ENCODE results near the gene EMX1.

The EMX1 gene

GRCh38 chr2:72920318-72921087 lies 3.2 kb downstream of the EMX1 start:
- no peak overlapping the region for H3K4me3 ChIP-seq (ENCODE audit: low read depth in 1 of 2, low read length in 2 of 2)
- no peaks in the 10 kb centered on the region for H3K27me3 ChIP-seq (ENCODE audit: insufficient read depth, low read length, poor library complexity)
- H3K4me1 ChIP-seq (ENCODE audit: insufficient read depth, low read length), result no peaks in the 10 kb centered on the region
- TF ChIP-seq CTCF (IDR thresholded peaks at IDR 0.05; ENCODE audit: borderline replicate concordance, extremely low read depth, low read length, poor library complexity, severe bottlenecking) (no peak), EZH2 (IDR thresholded peaks at IDR 0.05; ENCODE audit: borderline replicate concordance, low read depth, low read length, severe bottlenecking) (no peak)
- H2AFZ ChIP-seq (ENCODE audit: low read depth, low read length), result no peak overlapping the region
- H3K4me2 ChIP-seq (ENCODE audit: insufficient read depth, low read length), result no peak overlapping the region
- H3K36me3 ChIP-seq (ENCODE audit: insufficient read depth, low read length), result no peaks in the 10 kb centered on the region
- ATAC-seq (ENCODE audit: insufficient read depth, low read depth) (no peak), DNase-seq (no peak)
- no peaks in the 10 kb centered on the region for H3K79me2 ChIP-seq (ENCODE audit: insufficient read depth, low read length)
- no peaks in the 10 kb centered on the region for H4K20me1 ChIP-seq (ENCODE audit: insufficient read depth, low read length)
- H3K9me3 ChIP-seq (ENCODE audit: insufficient read depth, low read length, severe bottlenecking), result no peaks in the 10 kb centered on the region
- no peak overlapping the region for H3K9ac ChIP-seq (ENCODE audit: low read depth, low read length)
- no peak overlapping the region for H3K27ac ChIP-seq (ENCODE audit: low read length)

- Histone ChIP-seq H3K4me3 (ENCODE audit: low read depth in 1 of 2, low read length in 2 of 2) (no peak overlapping the region), H3K4me2 (ENCODE audit: insufficient read depth, low read length) (no peak overlapping the region), H2AFZ (ENCODE audit: low read depth, low read length) (no peak overlapping the region), H3K27ac (ENCODE audit: low read length) (no peak overlapping the region), H3K36me3 (ENCODE audit: insufficient read depth, low read length) (no peaks in the 10 kb centered on the region), H3K27me3 (ENCODE audit: insufficient read depth, low read length, poor library complexity) (peaks cover 1% of the 10 kb centered on the region), H3K4me1 (ENCODE audit: insufficient read depth, low read length) (no peaks in the 10 kb centered on the region), H3K9ac (ENCODE audit: low read depth, low read length) (no peak overlapping the region), H3K9me3 (ENCODE audit: insufficient read depth, low read length, severe bottlenecking) (no peaks in the 10 kb centered on the region), H3K79me2 (ENCODE audit: insufficient read depth, low read length) (no peaks in the 10 kb centered on the region), H4K20me1 (ENCODE audit: insufficient read depth, low read length) (no peaks in the 10 kb centered on the region)
- TF ChIP-seq EZH2 (IDR thresholded peaks at IDR 0.05; ENCODE audit: borderline replicate concordance, low read depth, low read length, severe bottlenecking) (no peak), CTCF (IDR thresholded peaks at IDR 0.05; ENCODE audit: borderline replicate concordance, extremely low read depth, low read length, poor library complexity, severe bottlenecking) (no peak)
- DNase-seq (no peak), ATAC-seq (ENCODE audit: insufficient read depth, low read depth) (no peak)
Observed at GRCh38 chr2:72921088-72921851, 4.0 kb downstream of the EMX1 start.

- Histone ChIP-seq H3K9ac (ENCODE audit: low read depth, low read length) (no peak overlapping the region), H3K4me1 (ENCODE audit: insufficient read depth, low read length) (no peaks in the 10 kb centered on the region), H3K36me3 (ENCODE audit: insufficient read depth, low read length) (no peaks in the 10 kb centered on the region), H4K20me1 (ENCODE audit: insufficient read depth, low read length) (no peaks in the 10 kb centered on the region), H3K4me2 (ENCODE audit: insufficient read depth, low read length) (no peak overlapping the region), H3K27ac (ENCODE audit: low read length) (no peak overlapping the region), H3K27me3 (ENCODE audit: insufficient read depth, low read length, poor library complexity) (peaks cover 7% of the 10 kb centered on the region), H3K79me2 (ENCODE audit: insufficient read depth, low read length) (no peaks in the 10 kb centered on the region), H2AFZ (ENCODE audit: low read depth, low read length) (no peak overlapping the region), H3K4me3 (ENCODE audit: low read depth in 1 of 2, low read length in 2 of 2) (no peak overlapping the region), H3K9me3 (ENCODE audit: insufficient read depth, low read length, severe bottlenecking) (no peaks in the 10 kb centered on the region)
- DNase-seq (no peak), ATAC-seq (ENCODE audit: insufficient read depth, low read depth) (no peak)
- TF ChIP-seq EZH2 (IDR thresholded peaks at IDR 0.05; ENCODE audit: borderline replicate concordance, low read depth, low read length, severe bottlenecking) (no peak), CTCF (IDR thresholded peaks at IDR 0.05; ENCODE audit: borderline replicate concordance, extremely low read depth, low read length, poor library complexity, severe bottlenecking) (no peak)
Observed at GRCh38 chr2:72921853-72922252, 4.5 kb downstream of the EMX1 start.
